ENCODE measurements around the gene KLF17.

The KLF17 gene

GRCh38 chr1:44154049-44154448 is 35.4 kb downstream of the KLF17 start:
- no peak for DNase-seq (ENCODE audit: low spot score)

- no peak for DNase-seq (ENCODE audit: low spot score)
Observed at GRCh38 chr1:44157903-44158302, 39.3 kb downstream of the KLF17 start.

GRCh38 chr1:44158871-44159270 is 40.2 kb downstream of the KLF17 start:
- DNase-seq (ENCODE audit: low spot score) = no peak

GRCh38 chr1:44161546-44161945 is 42.9 kb downstream of the KLF17 start:
- no peak for DNase-seq (ENCODE audit: low spot score)

GRCh38 chr1:44168520-44169098 is 50.0 kb downstream of the KLF17 start:
- DNase-seq (ENCODE audit: low spot score) = peak; percentile 11

GRCh38 chr1:44170281-44170823 is 51.7 kb downstream of the KLF17 start:
- DNase-seq (ENCODE audit: low spot score) = no peak

- no peak for DNase-seq (ENCODE audit: low spot score)
Observed at GRCh38 chr1:44174630-44175029, 56.0 kb downstream of the KLF17 start.

Data from hematopoietic multipotent progenitor cell treated with erythropoietin and hydrocortisone succinate and interleukin-3 and kit ligand, for 15 days (in vitro differentiated cells).